HG02973 (cell line): ENCODE measurements around the gene VPS26C.
"Not testable (repeated sequence)": the region's sequence is repeated elsewhere in the genome, so short reads cannot be mapped to it uniquely, and the experiment has no call there.

Experiments used
- ATAC-seq: cut with Tn5 transposase; IDR thresholded peaks from one replicate; pipeline ENCODE4 v1.9.1; 2021; ENCODE audit warnings: moderate library complexity; ENCODE audit not compliant: unreplicated experiment

Gene VPS26C

GRCh38 chr21:37231671-37232070, 35.5 kb downstream of the VPS26C start:
- no peak for ATAC-seq

GRCh38 chr21:37231249-37231645, 35.9 kb downstream of the VPS26C start:
- ATAC-seq, result no peak

GRCh38 chr21:37230632-37231248, 36.4 kb downstream of the VPS26C start:
- no peak for ATAC-seq

GRCh38 chr21:37228003-37228400, 39.1 kb downstream of the VPS26C start:
- ATAC-seq, result no peak

- no peak for ATAC-seq
Measured at GRCh38 chr21:37227071-37228002, 39.8 kb downstream of the VPS26C start.

GRCh38 chr21:37226041-37226920, 40.9 kb downstream of the VPS26C start:
- ATAC-seq, result no peak

- no peak for ATAC-seq
Measured at GRCh38 chr21:37224861-37225839, 42.0 kb downstream of the VPS26C start.

- no peak for ATAC-seq
Measured at GRCh38 chr21:37223804-37224345, 43.3 kb downstream of the VPS26C start.

GRCh38 chr21:37222248-37222647, 44.9 kb downstream of the VPS26C start:
- ATAC-seq, result not testable (repeated sequence)

- ATAC-seq, result peak; percentile 74
Measured at GRCh38 chr21:37220981-37221664, 46.0 kb downstream of the VPS26C start.

GRCh38 chr21:37220433-37220980, 46.6 kb downstream of the VPS26C start:
- peak; percentile 26 for ATAC-seq

- ATAC-seq, result peak; percentile 8
Measured at GRCh38 chr21:37219761-37220432, 47.2 kb downstream of the VPS26C start.

- ATAC-seq, result no peak
Measured at GRCh38 chr21:37214952-37215351, 52.2 kb downstream of the VPS26C start.

GRCh38 chr21:37210799-37211198, 56.3 kb downstream of the VPS26C start:
- ATAC-seq, result no peak

- no peak for ATAC-seq
Measured at GRCh38 chr21:37210130-37210529, 57.0 kb downstream of the VPS26C start.

- ATAC-seq, result peak; percentile 31
Measured at GRCh38 chr21:37208741-37209225, 58.4 kb downstream of the VPS26C start.

- peak; percentile 55 for ATAC-seq
Measured at GRCh38 chr21:37208056-37208721, 58.9 kb downstream of the VPS26C start.
